Stimulated activated CD8-positive, alpha-beta memory T cell treated with anti-CD3 and anti-CD28 coated beads, Interleukin-7, amount 100 ng/mL, for 48 hours (primary cell): Measurements from ENCODE around the gene VDAC2.

Experiments
- DNase-seq, 2 donors: peaks; one replicate each; pipeline ENCODE4 v3.0.0-alpha.2; 2020; ENCODE audit warnings: low read depth in 1 of 2; ENCODE audit errors: extremely low read depth in 1 of 2

Gene VDAC2

DNA sequence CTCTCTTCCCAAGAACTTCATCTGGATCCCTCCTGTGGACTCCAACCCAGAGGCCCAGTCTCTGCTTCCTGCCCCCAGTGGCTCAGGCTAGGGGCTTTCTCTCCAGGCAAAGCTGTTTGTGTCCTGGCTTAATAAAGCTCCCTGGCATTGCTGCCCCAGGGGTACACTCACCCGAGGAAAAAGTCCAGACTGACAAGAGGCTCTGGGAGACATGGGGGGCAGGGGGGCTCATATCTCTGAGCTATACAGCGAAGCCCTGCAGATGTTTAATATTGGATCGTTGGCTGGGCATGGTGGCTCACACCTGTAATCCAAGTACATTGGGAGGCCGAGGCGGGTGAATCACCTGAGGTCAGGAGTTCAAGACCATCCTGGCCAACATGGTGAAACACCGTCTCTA is 35.9 kb downstream of the VDAC2 start:
- DNase-seq = no peak

DNA sequence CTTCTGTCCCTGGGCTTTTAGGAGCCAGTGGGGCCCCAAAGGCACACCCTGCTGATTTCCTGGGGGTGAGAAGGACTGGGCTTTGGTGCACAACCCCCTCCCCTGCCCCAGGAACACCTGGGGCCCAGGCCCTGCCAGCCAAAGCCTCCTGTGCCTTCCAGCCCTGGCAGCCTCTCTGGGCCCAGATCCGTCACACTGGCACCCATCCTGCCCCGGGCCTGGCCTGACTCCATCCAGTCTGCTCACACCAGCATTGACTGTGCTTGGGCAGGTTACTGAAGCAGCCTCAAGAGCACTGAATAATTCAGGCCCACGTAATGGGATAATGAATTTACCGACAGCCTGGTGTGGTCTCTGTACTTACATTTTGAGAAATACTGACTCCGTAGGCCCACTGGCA is 37.2 kb downstream of the VDAC2 start:
- DNase-seq = no peak

DNA sequence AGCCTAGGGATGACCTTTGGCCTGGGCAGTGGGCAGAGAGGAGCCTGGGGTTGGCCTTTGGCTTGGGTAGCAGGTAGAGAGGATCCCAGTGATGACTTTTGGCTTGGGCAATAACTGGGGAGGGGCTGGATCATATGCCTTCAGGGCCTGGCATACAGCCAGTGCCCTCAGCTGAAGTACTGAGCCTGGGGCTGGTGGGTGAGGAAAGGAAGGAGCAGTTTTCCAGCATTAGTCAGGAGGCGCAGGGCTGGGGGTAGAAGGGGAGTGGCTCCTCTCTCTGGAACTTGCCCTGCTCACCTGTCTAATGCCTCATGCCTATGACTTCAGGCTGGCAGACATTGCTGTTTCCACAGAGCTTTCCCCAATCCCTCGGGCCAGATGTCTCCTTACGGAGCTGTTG is 40.3 kb downstream of the VDAC2 start:
- no peak for DNase-seq

DNA sequence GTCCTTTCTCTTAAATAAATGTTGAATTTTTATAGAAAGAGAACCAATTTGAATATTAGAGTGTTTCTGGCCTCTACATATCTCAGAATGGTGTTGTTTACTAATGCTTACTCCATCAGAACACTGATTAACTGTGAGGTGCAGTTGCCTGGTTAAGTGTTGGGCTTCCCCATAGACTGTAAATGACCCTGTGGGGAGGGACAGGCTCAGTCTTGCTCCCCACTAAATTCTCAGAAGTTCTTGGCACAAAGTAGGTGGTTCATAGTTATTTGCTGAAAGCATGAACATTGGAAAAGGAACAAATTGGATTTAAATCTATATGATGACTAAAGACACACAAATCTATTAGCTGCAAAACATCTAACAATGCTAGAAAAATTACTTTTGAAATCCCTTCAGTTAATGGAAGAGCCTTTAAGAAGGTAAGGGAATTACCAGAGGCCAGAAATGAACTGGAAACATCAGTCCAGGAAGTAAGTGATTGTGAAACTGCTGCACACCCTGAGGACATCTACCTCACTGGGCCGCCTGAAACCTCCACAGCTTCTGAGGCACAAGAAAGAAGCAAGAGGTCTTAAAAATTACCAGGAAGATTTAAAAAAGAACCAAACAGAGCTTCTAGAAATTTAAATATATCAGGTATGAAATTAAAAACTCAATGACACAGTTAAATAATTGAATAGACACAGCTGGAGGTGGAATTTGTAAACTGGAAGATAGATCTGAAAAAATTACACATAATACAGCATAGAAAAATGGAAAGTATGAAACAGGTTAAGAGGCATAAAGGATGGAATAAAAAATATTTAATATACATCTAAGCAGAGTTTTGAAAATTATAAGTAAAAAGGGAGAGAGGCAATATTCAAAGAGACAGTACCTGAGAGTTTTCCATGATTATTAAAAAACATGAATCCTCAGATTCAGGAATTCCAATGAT is 43.0 kb downstream of the VDAC2 start:
- DNase-seq = no peak

DNA sequence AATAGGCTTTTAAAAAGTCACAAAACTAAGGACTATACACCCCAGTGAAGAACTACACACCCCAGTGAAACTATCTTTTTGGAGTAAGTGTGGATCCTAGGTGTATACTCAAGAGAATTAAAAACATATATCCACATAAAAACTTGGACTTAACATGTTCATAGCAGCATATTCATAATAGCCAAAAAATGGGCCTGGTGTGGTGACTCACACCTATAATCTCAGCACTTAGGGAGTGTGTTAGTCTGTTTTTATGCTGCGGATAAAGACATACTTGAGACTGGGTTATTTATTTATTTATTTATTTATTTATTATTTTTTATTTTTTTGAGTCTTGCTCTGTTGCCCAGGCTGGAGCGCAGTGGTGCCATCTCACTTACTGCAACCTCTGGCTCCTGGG is 44.1 kb downstream of the VDAC2 start:
- no peak for DNase-seq

DNA sequence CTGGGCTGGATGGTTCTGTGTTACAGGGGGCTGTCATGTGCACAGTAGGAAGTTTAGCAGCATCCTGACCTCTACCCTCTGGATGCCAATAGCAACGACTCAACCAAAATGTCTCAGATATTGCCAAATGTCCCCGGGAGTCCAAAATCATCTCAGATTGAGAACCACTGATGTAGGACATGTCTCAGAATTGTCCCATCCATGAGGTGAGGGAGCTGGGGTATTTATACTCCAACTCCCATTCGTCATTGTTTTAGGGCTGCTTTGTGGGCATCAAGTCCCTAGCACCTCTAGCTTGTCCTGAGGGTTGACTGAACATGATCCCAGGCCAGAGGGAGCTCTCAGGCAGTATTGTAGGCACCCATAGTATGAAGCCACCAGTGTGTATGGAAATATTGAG is 50.4 kb downstream of the VDAC2 start:
- no peak for DNase-seq

DNA sequence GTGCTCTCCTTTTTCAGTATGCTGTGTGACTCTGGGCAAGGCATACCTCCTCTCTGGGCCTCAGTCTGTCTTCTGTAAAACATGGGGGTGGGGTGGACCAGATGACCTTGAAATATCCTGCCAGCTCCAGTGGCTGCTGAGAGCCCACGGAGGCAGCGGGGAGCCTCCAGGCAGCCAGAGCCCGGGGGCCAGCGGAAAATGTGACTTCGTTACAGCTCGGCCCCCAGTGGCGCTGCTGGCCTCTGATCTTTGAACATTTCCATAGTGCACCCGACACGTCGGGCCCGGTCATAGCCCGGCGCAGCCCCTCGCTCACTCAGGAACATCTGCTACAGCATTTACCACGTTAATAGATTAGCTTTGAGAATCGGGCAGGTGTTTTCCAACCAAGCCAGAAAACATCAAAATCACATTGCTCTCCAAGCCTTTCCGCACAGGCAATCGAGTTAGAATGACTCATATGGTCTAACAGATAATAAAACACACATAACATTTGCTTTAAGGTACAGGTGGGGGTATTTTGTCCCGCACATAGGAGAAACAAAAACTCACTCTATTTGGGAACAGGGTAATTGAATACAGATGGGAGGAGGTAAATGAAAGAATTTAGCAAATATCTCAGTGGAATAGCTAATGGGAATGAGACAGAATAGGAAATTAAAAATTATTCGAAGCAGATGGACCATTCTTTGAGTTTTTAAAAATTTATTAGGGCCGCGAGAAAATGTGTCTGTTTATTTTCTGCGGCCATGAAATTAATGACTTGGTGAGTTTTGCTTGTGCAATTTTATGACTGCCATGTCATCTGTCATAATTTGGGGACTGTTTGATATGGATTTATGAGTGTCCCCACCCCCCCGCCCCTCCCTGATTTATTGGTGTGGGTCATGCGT is 51.5 kb downstream of the VDAC2 start:
- no peak for DNase-seq

DNA sequence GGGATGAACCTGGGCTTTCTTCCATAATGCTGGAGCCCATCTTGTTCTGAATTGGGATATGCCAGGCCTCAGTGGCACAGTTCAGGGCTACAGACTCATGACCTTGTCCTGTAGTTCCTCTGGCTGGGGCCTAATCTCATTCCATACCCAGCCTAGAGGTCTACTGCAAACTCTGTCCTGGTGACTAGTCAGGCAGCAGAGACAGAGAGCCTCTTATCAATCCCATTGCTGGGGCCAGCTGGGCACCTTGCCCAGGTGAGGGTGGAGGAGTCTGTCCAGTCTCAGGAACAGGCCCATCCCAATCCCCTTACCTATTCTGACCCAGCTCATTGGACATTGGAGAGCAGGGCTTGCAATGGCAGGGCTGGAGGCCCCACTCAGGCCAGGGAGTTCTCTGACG is 53.2 kb downstream of the VDAC2 start:
- DNase-seq = no peak

DNA sequence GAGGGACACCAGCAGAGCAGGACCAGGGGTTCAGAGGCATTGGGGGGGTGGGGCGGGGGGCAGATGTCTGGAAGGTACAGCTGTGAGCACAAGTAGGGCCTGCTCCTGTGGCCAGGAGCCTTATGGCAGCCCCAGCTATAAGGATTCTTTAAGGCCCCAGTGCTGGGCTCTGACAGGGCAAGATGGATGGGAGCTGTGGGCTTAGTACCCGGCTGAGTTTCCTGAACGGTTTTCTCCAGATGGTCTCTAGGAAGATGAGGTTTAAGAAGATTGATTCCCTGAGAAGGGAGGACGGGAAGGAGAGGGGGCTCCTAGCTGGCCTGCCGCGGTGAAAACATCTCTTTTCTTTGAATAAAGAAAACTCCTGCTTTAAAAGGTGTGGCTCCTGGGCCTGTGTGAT is 55.3 kb downstream of the VDAC2 start:
- no peak for DNase-seq

DNA sequence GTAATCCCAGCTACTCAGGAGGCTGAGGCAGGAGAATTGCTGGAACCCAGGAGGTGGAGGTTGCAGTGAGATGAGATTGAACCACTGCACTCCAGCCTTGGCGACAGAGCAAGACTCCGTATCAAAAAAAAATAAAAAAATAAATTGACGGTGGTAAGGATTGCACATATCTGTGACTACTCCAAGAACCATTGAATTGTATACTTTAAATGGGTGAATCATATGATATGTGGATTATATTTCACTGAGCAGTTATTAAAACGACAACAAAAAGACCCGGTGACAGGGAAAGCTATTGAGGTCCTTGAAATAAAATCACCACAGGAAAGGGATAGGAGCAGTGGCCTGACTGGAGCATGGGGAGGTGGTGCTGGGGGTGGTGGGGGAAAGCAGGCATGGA is 56.3 kb downstream of the VDAC2 start:
- no peak for DNase-seq

DNA sequence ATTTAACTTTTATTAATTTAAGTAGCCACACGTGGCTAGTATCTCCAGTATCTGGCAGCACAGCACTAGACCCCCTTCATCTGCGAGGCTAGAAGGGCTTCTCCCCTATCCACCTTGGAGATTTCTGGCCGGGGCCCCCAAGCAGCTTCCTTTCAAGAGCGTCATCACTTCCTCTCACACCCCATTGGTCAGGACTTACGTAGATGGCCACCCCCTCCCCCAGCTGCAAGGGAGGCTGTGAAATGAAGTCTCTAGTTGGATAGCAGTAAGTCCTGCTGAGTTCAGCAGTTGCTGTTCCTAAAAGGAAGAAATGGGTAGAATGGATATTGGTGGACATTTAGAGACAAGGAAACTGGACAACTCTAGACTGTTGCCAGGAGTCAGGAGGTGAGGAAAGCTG is 59.0 kb downstream of the VDAC2 start:
- DNase-seq = no peak

DNA sequence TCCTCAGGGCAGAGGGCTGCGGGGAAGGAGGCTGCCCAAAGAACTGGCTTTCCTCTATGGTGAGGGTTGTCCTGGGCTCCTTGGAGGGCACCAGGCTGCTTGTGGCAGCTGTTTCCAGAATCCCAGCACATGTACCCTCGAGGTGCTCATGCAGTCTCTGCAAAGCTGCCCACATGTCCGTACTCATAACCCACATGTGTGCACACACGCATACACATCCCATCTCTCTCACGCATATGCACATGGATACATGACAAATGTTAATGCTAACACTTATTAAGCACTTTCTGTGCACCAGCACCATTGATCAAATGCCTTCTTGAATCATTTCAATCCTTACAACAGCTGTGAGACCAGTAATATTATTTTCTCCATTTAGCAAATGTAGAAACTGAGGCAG is 61.5 kb downstream of the VDAC2 start:
- DNase-seq = no peak

DNA sequence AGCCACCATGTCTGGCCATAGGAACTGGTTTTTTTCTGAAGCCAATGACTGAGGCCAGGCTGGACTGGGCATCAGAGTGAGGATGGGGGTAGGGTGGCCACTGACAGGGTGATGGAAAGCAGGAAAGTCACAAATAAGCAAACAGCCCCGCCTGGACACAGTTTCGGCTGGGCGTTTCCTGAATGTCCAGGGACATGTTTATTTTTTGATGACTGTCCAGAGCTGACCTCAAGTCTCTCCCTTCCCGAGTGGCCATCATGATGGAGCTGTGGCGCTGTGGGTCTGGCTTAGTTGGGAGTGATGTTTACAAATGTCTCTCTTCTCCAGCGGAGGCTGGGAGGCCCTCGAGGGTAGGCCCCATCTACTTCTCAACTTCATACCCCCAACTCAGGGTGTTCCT is 62.3 kb downstream of the VDAC2 start:
- no peak for DNase-seq

DNA sequence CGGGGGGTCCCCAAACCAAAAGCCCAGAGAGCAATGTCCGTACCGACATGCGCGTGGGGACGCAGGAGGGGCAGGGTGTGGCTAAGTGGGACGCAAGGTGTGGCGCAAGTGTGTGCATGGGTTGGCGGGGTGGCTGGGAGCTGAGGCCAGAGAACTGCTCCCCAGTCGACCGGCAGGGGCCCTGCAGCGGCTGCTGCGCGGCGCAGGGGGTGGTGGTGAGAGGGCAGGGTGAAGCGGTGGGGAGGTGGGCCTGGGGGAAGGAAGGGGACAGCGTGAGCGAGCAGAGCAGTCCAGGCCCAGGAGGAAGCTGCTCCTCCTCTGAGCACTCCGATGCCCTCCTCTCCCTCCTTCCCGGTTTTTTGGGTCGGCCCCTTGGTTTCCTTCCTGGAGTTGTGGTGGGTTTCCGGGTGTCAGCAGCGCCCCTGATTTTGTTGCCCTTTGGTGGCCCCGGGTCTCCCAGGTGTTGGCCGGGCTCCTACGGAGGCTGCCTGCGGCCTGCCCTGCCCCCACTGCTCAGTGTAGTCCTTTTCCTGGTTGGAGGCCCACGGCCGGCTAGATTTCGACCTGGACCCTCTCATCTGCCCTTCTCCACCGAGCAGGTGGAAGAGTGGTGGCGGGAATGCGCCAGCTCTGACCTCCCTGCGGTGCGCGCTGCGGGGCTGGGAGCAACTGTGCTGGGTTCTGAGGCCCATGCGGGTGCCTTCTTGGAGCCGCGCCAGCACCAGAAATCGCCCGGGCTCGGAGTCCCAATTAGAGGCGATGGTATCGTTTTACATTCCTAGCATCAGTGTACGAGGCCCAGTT is 65.7 kb downstream of the VDAC2 start:
- no peak for DNase-seq

DNA sequence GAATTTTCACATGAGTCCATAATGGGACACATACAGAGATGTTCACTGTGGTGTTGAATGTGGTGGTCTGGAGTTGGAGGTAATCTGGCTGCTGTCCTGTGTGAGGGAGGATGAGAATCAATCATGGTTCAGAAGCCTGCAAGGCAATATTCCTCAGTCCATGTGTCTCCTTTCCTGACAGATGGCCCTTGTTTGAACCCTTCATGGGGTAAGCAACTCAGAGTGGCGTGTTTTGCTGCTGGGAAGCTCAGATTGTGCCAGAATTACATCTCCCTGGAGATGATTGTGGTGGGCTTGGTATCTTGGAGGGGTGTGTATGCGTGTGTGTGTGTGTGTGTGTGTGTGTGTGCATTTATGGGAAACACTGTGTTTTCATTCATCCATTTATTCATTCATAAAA is 69.6 kb downstream of the VDAC2 start:
- DNase-seq = no peak
